Central memory CD8-positive, alpha-beta T cell (primary cell): ENCODE measurements around the gene RNU6-1.

Source experiments
- ATAC-seq: fragments of 150-1000 bp; cut with Tn5 transposase; replicated peaks from 2 replicates; pipeline ENCODE4 v1.10.0; 2022; ENCODE audit warnings: mild to moderate bottlenecking, moderate FRiP score, moderate number of reproducible peaks; ENCODE audit not compliant: poor library complexity, severe bottlenecking; ENCODE audit errors: extremely low read depth
- DNase-seq, 2 donors: peaks; one replicate each; pipeline ENCODE4 v3.0.0; 2021; ENCODE audit warnings: low spot score in 2 of 2
- H3K27ac Mint-ChIP-seq: one replicate; pipeline ENCODE4 v1.8.0; 2022; ENCODE audit warnings: low read depth, mild to moderate bottlenecking, moderate library complexity, mixed read lengths
- H3K27me3 Mint-ChIP-seq: one replicate; pipeline ENCODE4 v1.8.0; 2022; ENCODE audit warnings: mixed read lengths
- H3K36me3 Mint-ChIP-seq: one replicate; pipeline ENCODE4 v1.8.0; 2022; ENCODE audit warnings: mild to moderate bottlenecking, moderate library complexity, mixed read lengths; ENCODE audit not compliant: insufficient read depth
- H3K4me1 Mint-ChIP-seq: one replicate; pipeline ENCODE4 v1.8.0; 2022; ENCODE audit warnings: mixed read lengths
- H3K4me3 Mint-ChIP-seq: one replicate; pipeline ENCODE4 v1.8.0; 2022; ENCODE audit warnings: mild to moderate bottlenecking, moderate library complexity, mixed read lengths
- H3K9me3 Mint-ChIP-seq: one replicate; pipeline ENCODE4 v1.8.0; 2022; ENCODE audit warnings: mixed read lengths

The RNU6-1 gene

GRCh38 chr15:67870868-67871408, 31.1 kb upstream of the RNU6-1 start:
- Mint-ChIP-seq H3K27ac (no peak overlapping the region), H3K27me3 (peaks cover 51% of the 10 kb centered on the region), H3K4me1 (no peaks in the 10 kb centered on the region), H3K36me3 (peaks cover 2% of the 10 kb centered on the region), H3K9me3 (peaks cover 7% of the 10 kb centered on the region), H3K4me3 (no peak overlapping the region)
- ATAC-seq, result no peak
- DNase-seq, result no peak

GRCh38 chr15:67869701-67870100, 29.9 kb upstream of the RNU6-1 start:
- Mint-ChIP-seq H3K4me1 (no peaks in the 10 kb centered on the region), H3K4me3 (no peak overlapping the region), H3K36me3 (peaks cover 3% of the 10 kb centered on the region), H3K9me3 (peaks cover 7% of the 10 kb centered on the region), H3K27me3 (peaks cover 51% of the 10 kb centered on the region), H3K27ac (no peak overlapping the region)
- DNase-seq (no peak), ATAC-seq (no peak)

GRCh38 chr15:67865766-67866165, 25.9 kb upstream of the RNU6-1 start:
- no peak overlapping the region for H3K4me3 Mint-ChIP-seq
- no peaks in the 10 kb centered on the region for H3K9me3 Mint-ChIP-seq
- ATAC-seq (no peak), DNase-seq (no peak)
- no peak overlapping the region for H3K27ac Mint-ChIP-seq
- peaks cover 4% of the 10 kb centered on the region for H3K36me3 Mint-ChIP-seq
- no peaks in the 10 kb centered on the region for H3K4me1 Mint-ChIP-seq
- H3K27me3 Mint-ChIP-seq, result peaks cover 45% of the 10 kb centered on the region

GRCh38 chr15:67865331-67865730, 25.5 kb upstream of the RNU6-1 start:
- no peaks in the 10 kb centered on the region for H3K4me1 Mint-ChIP-seq
- peaks cover 43% of the 10 kb centered on the region for H3K27me3 Mint-ChIP-seq
- DNase-seq, result no peak
- H3K36me3 Mint-ChIP-seq, result peaks cover 4% of the 10 kb centered on the region
- H3K27ac Mint-ChIP-seq, result no peak overlapping the region
- ATAC-seq, result no peak
- H3K9me3 Mint-ChIP-seq, result no peaks in the 10 kb centered on the region
- no peak overlapping the region for H3K4me3 Mint-ChIP-seq

- ATAC-seq (peak; percentile 97), DNase-seq (peak; percentile 42 to 46)
- no peaks in the 10 kb centered on the region for H3K4me1 Mint-ChIP-seq
- H3K27me3 Mint-ChIP-seq, result peaks cover 25% of the 10 kb centered on the region
- H3K4me3 Mint-ChIP-seq, result peak overlapping the region; percentile 20
- H3K9me3 Mint-ChIP-seq, result no peaks in the 10 kb centered on the region
- H3K27ac Mint-ChIP-seq, result no peak overlapping the region
- H3K36me3 Mint-ChIP-seq, result peaks cover 2% of the 10 kb centered on the region
Measured at GRCh38 chr15:67863442-67863987, 23.7 kb upstream of the RNU6-1 start.

GRCh38 chr15:67862750-67863441, 23.1 kb upstream of the RNU6-1 start:
- ATAC-seq, result no peak
- Mint-ChIP-seq H3K27ac (no peak overlapping the region), H3K36me3 (peaks cover 2% of the 10 kb centered on the region), H3K4me3 (no peak overlapping the region), H3K9me3 (no peaks in the 10 kb centered on the region), H3K4me1 (no peaks in the 10 kb centered on the region), H3K27me3 (peaks cover 25% of the 10 kb centered on the region)
- DNase-seq, result no peak

GRCh38 chr15:67861983-67862382, 22.1 kb upstream of the RNU6-1 start:
- H3K9me3 Mint-ChIP-seq, result no peaks in the 10 kb centered on the region
- no peaks in the 10 kb centered on the region for H3K4me1 Mint-ChIP-seq
- H3K27ac Mint-ChIP-seq, result no peak overlapping the region
- no peak overlapping the region for H3K4me3 Mint-ChIP-seq
- H3K27me3 Mint-ChIP-seq, result peaks cover 25% of the 10 kb centered on the region
- peaks cover 2% of the 10 kb centered on the region for H3K36me3 Mint-ChIP-seq
- ATAC-seq (no peak), DNase-seq (no peak)

- Mint-ChIP-seq H3K27ac (no peak overlapping the region), H3K36me3 (peaks cover 1% of the 10 kb centered on the region), H3K4me3 (no peak overlapping the region), H3K4me1 (no peaks in the 10 kb centered on the region), H3K27me3 (peaks cover 25% of the 10 kb centered on the region), H3K9me3 (no peaks in the 10 kb centered on the region)
- ATAC-seq (no peak), DNase-seq (no peak)
Measured at GRCh38 chr15:67859331-67859946, 19.6 kb upstream of the RNU6-1 start.

GRCh38 chr15:67857220-67857619, 17.4 kb upstream of the RNU6-1 start:
- ATAC-seq (no peak), DNase-seq (no peak)
- Mint-ChIP-seq H3K27me3 (peaks cover 12% of the 10 kb centered on the region), H3K27ac (no peak overlapping the region), H3K36me3 (peaks cover 1% of the 10 kb centered on the region), H3K4me1 (no peaks in the 10 kb centered on the region), H3K9me3 (no peaks in the 10 kb centered on the region), H3K4me3 (no peak overlapping the region)

GRCh38 chr15:67855842-67856241, 16.0 kb upstream of the RNU6-1 start:
- DNase-seq (no peak), ATAC-seq (no peak)
- no peaks in the 10 kb centered on the region for H3K9me3 Mint-ChIP-seq
- peaks cover 10% of the 10 kb centered on the region for H3K27me3 Mint-ChIP-seq
- H3K4me3 Mint-ChIP-seq, result no peak overlapping the region
- no peaks in the 10 kb centered on the region for H3K36me3 Mint-ChIP-seq
- no peaks in the 10 kb centered on the region for H3K4me1 Mint-ChIP-seq
- no peak overlapping the region for H3K27ac Mint-ChIP-seq

GRCh38 chr15:67854358-67854757, 14.5 kb upstream of the RNU6-1 start:
- H3K27me3 Mint-ChIP-seq, result peaks cover 10% of the 10 kb centered on the region
- H3K36me3 Mint-ChIP-seq, result no peaks in the 10 kb centered on the region
- H3K27ac Mint-ChIP-seq, result no peak overlapping the region
- H3K4me1 Mint-ChIP-seq, result no peaks in the 10 kb centered on the region
- no peak overlapping the region for H3K4me3 Mint-ChIP-seq
- DNase-seq, result no peak
- ATAC-seq, result no peak
- no peaks in the 10 kb centered on the region for H3K9me3 Mint-ChIP-seq

GRCh38 chr15:67853454-67853853, 13.6 kb upstream of the RNU6-1 start:
- ATAC-seq (no peak), DNase-seq (no peak)
- no peak overlapping the region for H3K4me3 Mint-ChIP-seq
- peaks cover 10% of the 10 kb centered on the region for H3K27me3 Mint-ChIP-seq
- H3K36me3 Mint-ChIP-seq, result no peaks in the 10 kb centered on the region
- H3K4me1 Mint-ChIP-seq, result no peaks in the 10 kb centered on the region
- H3K27ac Mint-ChIP-seq, result no peak overlapping the region
- no peaks in the 10 kb centered on the region for H3K9me3 Mint-ChIP-seq

- Mint-ChIP-seq H3K27ac (no peak overlapping the region), H3K36me3 (no peaks in the 10 kb centered on the region), H3K4me1 (no peaks in the 10 kb centered on the region), H3K4me3 (no peak overlapping the region), H3K27me3 (peaks cover 10% of the 10 kb centered on the region), H3K9me3 (no peaks in the 10 kb centered on the region)
- no peak for ATAC-seq
- DNase-seq, result no peak
Measured at GRCh38 chr15:67852418-67852817, 12.6 kb upstream of the RNU6-1 start.
